ENCODE measurements around the gene SCLT1.
"Not testable (repeated sequence)": the region's sequence is repeated elsewhere in the genome, so short reads cannot be mapped to it uniquely, and the experiment has no call there.

SCLT1 gene

GRCh38 chr4:129093191-129093920 lies at the start of gene SCLT1:
TSS of gene SCLT1 (minus strand) at chr4:129093539. CDS start at chr4:129093103, 436 bp downstream.
- peak; percentile 93 to 96 (median 94) for DNase-seq (ENCODE audit: low read depth in 2 of 3, low spot score in 1 of 3)

GRCh38 chr4:129140521-129140920 lies 47.2 kb upstream of the SCLT1 start:
- DNase-seq (ENCODE audit: low read depth in 2 of 3, low spot score in 1 of 3), result no peak

- DNase-seq (ENCODE audit: low read depth in 2 of 3, low spot score in 1 of 3), result no peak
These were observed 45.6 kb upstream of the SCLT1 start for GRCh38 chr4:129138810-129139496.

- no peak for DNase-seq (ENCODE audit: low read depth in 2 of 3, low spot score in 1 of 3)
These were observed 43.1 kb upstream of the SCLT1 start for GRCh38 chr4:129136433-129136832.

- no peak for DNase-seq (ENCODE audit: low read depth in 2 of 3, low spot score in 1 of 3)
These were observed 38.0 kb upstream of the SCLT1 start for GRCh38 chr4:129131343-129131742.

- no peak for DNase-seq (ENCODE audit: low read depth in 2 of 3, low spot score in 1 of 3)
These were observed 35.8 kb upstream of the SCLT1 start for GRCh38 chr4:129129143-129129542.

- DNase-seq (ENCODE audit: low read depth in 2 of 3, low spot score in 1 of 3), result not testable (repeated sequence)
These were observed 33.3 kb upstream of the SCLT1 start for GRCh38 chr4:129126614-129127013.

- no peak for DNase-seq (ENCODE audit: low read depth in 2 of 3, low spot score in 1 of 3)
These were observed 24.4 kb upstream of the SCLT1 start for GRCh38 chr4:129117705-129118104.

GRCh38 chr4:129113919-129114318 lies 20.6 kb upstream of the SCLT1 start:
- no peak for DNase-seq (ENCODE audit: low read depth in 2 of 3, low spot score in 1 of 3)

GRCh38 chr4:129113434-129113833 lies 20.1 kb upstream of the SCLT1 start:
- no peak for DNase-seq (ENCODE audit: low read depth in 2 of 3, low spot score in 1 of 3)

GRCh38 chr4:129111919-129112318 lies 18.6 kb upstream of the SCLT1 start:
- no peak for DNase-seq (ENCODE audit: low read depth in 2 of 3, low spot score in 1 of 3)

- DNase-seq (ENCODE audit: low read depth in 2 of 3, low spot score in 1 of 3), result no peak
These were observed 17.6 kb upstream of the SCLT1 start for GRCh38 chr4:129110931-129111330.

GRCh38 chr4:129109965-129110824 lies 16.9 kb upstream of the SCLT1 start:
- no peak for DNase-seq (ENCODE audit: low read depth in 2 of 3, low spot score in 1 of 3)

GRCh38 chr4:129098531-129099001 lies 5.2 kb upstream of the SCLT1 start:
- no peak for DNase-seq (ENCODE audit: low read depth in 2 of 3, low spot score in 1 of 3)

- peak; percentile 55 to 74 (median 66) for DNase-seq (ENCODE audit: low read depth in 2 of 3, low spot score in 1 of 3)
These were observed 2.6 kb upstream of the SCLT1 start, which contains the start of gene C4orf33 for GRCh38 chr4:129095811-129096454. TSS of gene C4orf33 (plus strand) at chr4:129096152. CDS start at chr4:129102611, 6,459 bp downstream.

- no peak for DNase-seq (ENCODE audit: low read depth in 2 of 3, low spot score in 1 of 3)
These were observed 1.0 kb upstream of the SCLT1 start for GRCh38 chr4:129094347-129094746.

GRCh38 chr4:129092631-129093190 lies 628 bp downstream of the SCLT1 start:
- DNase-seq (ENCODE audit: low read depth in 2 of 3, low spot score in 1 of 3), result no peak

- DNase-seq (ENCODE audit: low read depth in 2 of 3, low spot score in 1 of 3), result no peak
These were observed 5.8 kb downstream of the SCLT1 start for GRCh38 chr4:129087516-129087915.

- no peak for DNase-seq (ENCODE audit: low read depth in 2 of 3, low spot score in 1 of 3)
These were observed 7.9 kb downstream of the SCLT1 start for GRCh38 chr4:129085472-129085871.

GRCh38 chr4:129082302-129082701 lies 11.0 kb downstream of the SCLT1 start:
- DNase-seq (ENCODE audit: low read depth in 2 of 3, low spot score in 1 of 3), result no peak

GRCh38 chr4:129080129-129080528 lies 13.2 kb downstream of the SCLT1 start:
- no peak for DNase-seq (ENCODE audit: low read depth in 2 of 3, low spot score in 1 of 3)
